Endothelial cell of umbilical vein (primary cell): ENCODE data around the gene RCAN1. TPM values are rescaled to one million over a fixed set of nuclear protein-coding genes. Genes with fewer than 3 reads are reported as not detected.

Experiments used
- BruUV-seq: library from RNA; stranded (reverse); fragments of 400-500 nt; replicated peaks from 2 replicates; lab custom pipeline; 2021; lab: Mats Ljungman, UMichigan
- CTCF ChIA-PET: fragments of 300-600, 350-600 bp; sonication (Branson Sonifier 250); formaldehyde crosslinking; loops from one replicate; lab custom pipeline; 2021; ENCODE audit warnings: antibody characterized with exemption, inconsistent platforms; lab: Charles Lee
- POLR2A ChIA-PET: fragments of 300-600, 350-600 bp; sonication (Branson Sonifier 250); formaldehyde crosslinking; loops from one replicate; lab custom pipeline; 2021; ENCODE audit warnings: antibody characterized with exemption, inconsistent platforms; lab: Charles Lee
- DNase-seq: peaks from one replicate; pipeline ENCODE4 v3.0.0-alpha.2; 2011; ENCODE audit warnings: low read depth, low spot score
- FAIRE-seq: peaks from 2 replicates; lab custom pipeline; 2011; peaks lifted over from hg19 to GRCh38; lab: Jason Lieb, UNC
- H2AFZ ChIP-seq: 2 replicates; pipeline ENCODE4 v1.6.0; 2012; ENCODE audit warnings: low read depth, low read length, control low read depth, inconsistent platforms
- H3K27ac ChIP-seq: 2 replicates; pipeline ENCODE4 v1.5.1; 2011; ENCODE audit warnings: low read depth, mild to moderate bottlenecking, control low read depth, low read length, moderate library complexity; ENCODE audit not compliant: insufficient read depth
- H3K27me3 ChIP-seq, 2 experiments: 2 replicates each; pipeline versions ENCODE4 v1.6.0 to v1.6.1; 2011; ENCODE audit warnings: low read length in 2 of 2, mixed read lengths in 1 of 2; ENCODE audit not compliant: control insufficient read depth in 2 of 2, insufficient read depth in 2 of 2
- H3K36me3 ChIP-seq, 2 experiments: 2 replicates in 1 of 2; 3 replicates in 1 of 2; pipeline ENCODE4 v1.5.1; 2011; ENCODE audit warnings: low read length in 2 of 2, mild to moderate bottlenecking in 1 of 2, moderate library complexity in 1 of 2; ENCODE audit not compliant: control insufficient read depth in 2 of 2, insufficient read depth in 2 of 2; ENCODE audit errors: extremely low read depth in 1 of 2
- H3K4me1 ChIP-seq: 3 replicates; pipeline ENCODE4 v1.5.1; 2011; ENCODE audit warnings: mild to moderate bottlenecking, low read length; ENCODE audit not compliant: control insufficient read depth, insufficient read depth; ENCODE audit errors: extremely low read depth
- H3K4me2 ChIP-seq: 2 replicates; pipeline ENCODE4 v1.6.1; 2011; ENCODE audit warnings: low read length, control low read depth, mixed read lengths; ENCODE audit not compliant: insufficient read depth
- H3K4me3 ChIP-seq, 3 experiments: fragments of 200-600 bp in 1 of 3; sonication (generic), shearing (Covaris generic) in 1 of 3; replicated peaks in 1 of 3; 2 replicates each; pipeline ENCODE4 v1.5.1; 2011 to 2016; ENCODE audit warnings: control low read depth in 3 of 3, low read length in 3 of 3, mild to moderate bottlenecking in 2 of 3, inconsistent platforms in 1 of 3, low read depth in 1 of 3, moderate library complexity in 1 of 3; ENCODE audit not compliant: insufficient read depth in 1 of 3
- H3K79me2 ChIP-seq: 2 replicates; pipeline ENCODE4 v1.6.0; 2012; ENCODE audit warnings: low read length, inconsistent platforms; ENCODE audit not compliant: control insufficient read depth, insufficient read depth
- H3K9ac ChIP-seq: replicated peaks from 2 replicates; pipeline ENCODE3; 2011; ENCODE audit warnings: low read length, control low read depth; ENCODE audit not compliant: insufficient read depth; ENCODE audit errors: extremely low read depth
- H3K9me1 ChIP-seq: replicated peaks from 3 replicates; pipeline ENCODE4 v1.6.0; 2011; ENCODE audit warnings: mild to moderate bottlenecking, low read length; ENCODE audit not compliant: control insufficient read depth, insufficient read depth; ENCODE audit errors: extremely low read depth
- H3K9me3 ChIP-seq: replicated peaks from 2 replicates; pipeline ENCODE4 v1.5.1; 2012; ENCODE audit warnings: low read length, inconsistent platforms; ENCODE audit not compliant: control insufficient read depth, insufficient read depth
- H4K20me1 ChIP-seq: replicated peaks from 2 replicates; pipeline ENCODE3; 2011; ENCODE audit warnings: mild to moderate bottlenecking, low read length; ENCODE audit not compliant: control insufficient read depth, insufficient read depth; ENCODE audit errors: extremely low read depth
- EZH2 ChIP-seq: IDR thresholded peaks from 2 replicates; pipeline ENCODE4 v1.6.1; 2012; ENCODE audit warnings: borderline replicate concordance, low read depth, mild to moderate bottlenecking, moderate library complexity, low read length, inconsistent platforms; ENCODE audit not compliant: severe bottlenecking
- FOS ChIP-seq: IDR thresholded peaks from 2 replicates; pipeline ENCODE4 v1.6.1; 2011; ENCODE audit warnings: mild to moderate bottlenecking, low read length, moderate library complexity, borderline replicate concordance; ENCODE audit not compliant: insufficient read depth
- GATA2 ChIP-seq: IDR thresholded peaks from 2 replicates; pipeline ENCODE4 v1.7.0; 2011; ENCODE audit warnings: low read depth, mild to moderate bottlenecking, moderate library complexity, mixed read lengths, low read length; ENCODE audit not compliant: insufficient read length, insufficient read depth
- JUN ChIP-seq: IDR thresholded peaks from 2 replicates; pipeline ENCODE4 v1.6.1; 2011; ENCODE audit warnings: borderline replicate concordance, low read depth; ENCODE audit not compliant: insufficient read length, insufficient read depth
- MYC ChIP-seq: IDR thresholded peaks from one replicate; pipeline ENCODE4 v1.6.1; 2011; ENCODE audit warnings: mild to moderate bottlenecking, low read depth, low read length
- POLR2A ChIP-seq: IDR thresholded peaks from 2 replicates; pipeline ENCODE4 v1.6.1; 2012; ENCODE audit warnings: low read depth, mild to moderate bottlenecking, control low read depth, low read length
- POLR2AphosphoS5 ChIP-seq: IDR thresholded peaks from 2 replicates; pipeline ENCODE4 v1.6.1; 2012; ENCODE audit warnings: low read depth, mild to moderate bottlenecking, control low read depth, low read length, moderate library complexity; ENCODE audit not compliant: insufficient read depth
- dilution Hi-C: fragments of 300-500 bp; cut with MboI; formaldehyde crosslinking; loops from one replicate; pipeline ENCODE4 v1.15.0; 2019; ENCODE audit warnings: low sequenced_read_pairs; ENCODE audit not compliant: extremely low pct_ligation_motif_present
- intact Hi-C: fragments of 100-400 bp; cut with micrococcal nuclease; formaldehyde crosslinking; loops from one replicate; pipeline ENCODE4 v1.10.0; 2022
- polyA plus RNA-seq, 4 experiments: library from polyadenylated mRNA; depleted of rRNA in 3 of 4; stranded (reverse) in 3 of 4; unstranded in 1 of 4; fragments of >200 nt; gene quantifications; 2 replicates each; pipeline versions ENCODE4 v1.2.1 to v1.2.3, GENCODE V29; 2011 to 2012; ENCODE audit warnings: missing spikeins in 1 of 4
- total RNA-seq: library from RNA; stranded (reverse); gene quantifications from 2 replicates; pipeline ENCODE4 v1.2.3, GENCODE V29; 2021
- TF ChIP-seq, protein P1 (sequence below), 2 donors: IDR thresholded peaks; 1 replicate in 1 of 2; 2 replicates in 1 of 2; pipeline ENCODE4 v1.5.1; 2011; ENCODE audit warnings: low read length in 2 of 2, mild to moderate bottlenecking in 2 of 2, moderate library complexity in 2 of 2, control low read depth in 1 of 2, inconsistent platforms in 1 of 2, low read depth in 1 of 2; ENCODE audit not compliant: insufficient read depth in 1 of 2; ENCODE audit errors: extremely low read depth in 1 of 2
- TF ChIP-seq, protein P2 (sequence below): IDR thresholded peaks from 2 replicates; pipeline ENCODE4 v1.6.1; 2011; ENCODE audit not compliant: insufficient read depth, insufficient read length

RCAN1 gene
- total and polyA plus RNA-seq, 2 donors (not counting 3 experiments of a cell fraction or from before 2014, with no cell fraction given): 9.7 to 16.5 TPM

DNA sequence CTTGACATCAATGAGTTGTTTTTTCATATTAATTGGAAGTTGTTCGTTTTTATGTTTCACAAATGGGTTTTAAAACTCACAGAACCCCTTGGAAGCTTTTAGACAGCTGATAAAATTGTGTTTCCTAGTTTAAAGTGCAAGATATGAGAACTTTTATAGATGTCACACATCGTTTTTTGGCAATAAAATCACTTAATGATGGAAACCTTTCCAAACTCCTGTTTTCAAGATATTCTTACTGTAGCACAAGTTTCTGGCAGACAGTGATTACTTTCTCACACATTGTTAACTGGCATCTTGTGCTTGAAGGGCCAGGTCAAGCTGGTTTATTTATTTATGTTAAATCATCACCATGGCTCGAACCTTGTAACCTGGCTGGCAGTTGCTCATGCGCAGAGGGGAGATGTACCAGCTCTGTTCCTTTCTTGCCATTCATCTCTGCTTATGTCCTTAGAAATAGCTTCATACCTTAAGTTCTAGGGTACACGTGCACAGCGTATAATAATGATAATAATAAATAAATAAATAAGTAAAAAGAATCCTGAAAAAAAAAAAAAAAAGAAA lies 10.2 kb upstream of the RCAN1 start:
- POLR2A ChIA-PET: no interaction called here
- Histone ChIP-seq H3K27me3 (peaks cover 17 to 20% of the 10 kb centered on the region in 2 experiments), H3K9me1 (no peaks in the 10 kb centered on the region), H2AFZ (no peak overlapping the region), H3K27ac (no peak overlapping the region), H3K9ac (no peak overlapping the region), H3K4me2 (no peak overlapping the region), H3K4me3 (no peak overlapping the region), H3K79me2 (no peaks in the 10 kb centered on the region), H3K36me3 (no peaks in the 10 kb centered on the region), H3K4me1 (no peaks in the 10 kb centered on the region), H4K20me1 (no peaks in the 10 kb centered on the region), H3K9me3 (no peaks in the 10 kb centered on the region)
- intact Hi-C loops (no loop called here), dilution Hi-C loops (no loop called here)
- no peak for FAIRE-seq
- CTCF ChIA-PET: interaction anchor here (0.7 to 1.7 kb wide), 4 partner anchors 12 to 263 kb away, joined by 3 to 10 read pairs (median 3); no protein-coding TSS in a partner anchor
- DNase-seq: no peak
- TF ChIP-seq, protein P1, sequence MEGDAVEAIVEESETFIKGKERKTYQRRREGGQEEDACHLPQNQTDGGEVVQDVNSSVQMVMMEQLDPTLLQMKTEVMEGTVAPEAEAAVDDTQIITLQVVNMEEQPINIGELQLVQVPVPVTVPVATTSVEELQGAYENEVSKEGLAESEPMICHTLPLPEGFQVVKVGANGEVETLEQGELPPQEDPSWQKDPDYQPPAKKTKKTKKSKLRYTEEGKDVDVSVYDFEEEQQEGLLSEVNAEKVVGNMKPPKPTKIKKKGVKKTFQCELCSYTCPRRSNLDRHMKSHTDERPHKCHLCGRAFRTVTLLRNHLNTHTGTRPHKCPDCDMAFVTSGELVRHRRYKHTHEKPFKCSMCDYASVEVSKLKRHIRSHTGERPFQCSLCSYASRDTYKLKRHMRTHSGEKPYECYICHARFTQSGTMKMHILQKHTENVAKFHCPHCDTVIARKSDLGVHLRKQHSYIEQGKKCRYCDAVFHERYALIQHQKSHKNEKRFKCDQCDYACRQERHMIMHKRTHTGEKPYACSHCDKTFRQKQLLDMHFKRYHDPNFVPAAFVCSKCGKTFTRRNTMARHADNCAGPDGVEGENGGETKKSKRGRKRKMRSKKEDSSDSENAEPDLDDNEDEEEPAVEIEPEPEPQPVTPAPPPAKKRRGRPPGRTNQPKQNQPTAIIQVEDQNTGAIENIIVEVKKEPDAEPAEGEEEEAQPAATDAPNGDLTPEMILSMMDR (IDR thresholded peaks at IDR 0.05; ENCODE audit: extremely low read depth in 1 of 2, insufficient read depth in 1 of 2, low read depth in 1 of 2, low read length in 2 of 2): no peak
- TF ChIP-seq POLR2AphosphoS5 (no peak), EZH2 (no peak), JUN (no peak), POLR2A (no peak), MYC (no peak), GATA2 (no peak), FOS (no peak)
- TF ChIP-seq, protein P2, sequence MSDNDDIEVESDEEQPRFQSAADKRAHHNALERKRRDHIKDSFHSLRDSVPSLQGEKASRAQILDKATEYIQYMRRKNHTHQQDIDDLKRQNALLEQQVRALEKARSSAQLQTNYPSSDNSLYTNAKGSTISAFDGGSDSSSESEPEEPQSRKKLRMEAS: no peak
- no TSS peak for BruUV-seq
